ENCODE results near the gene DNAJB1. TPM values are rescaled to one million over a fixed set of nuclear protein-coding genes. Genes with fewer than 3 reads are reported as not detected.

DNAJB1 gene
- polyA plus RNA-seq, 1 donor (not counting 4 experiments of a cell fraction or from before 2014, with no cell fraction given) = 265 TPM

DNA sequence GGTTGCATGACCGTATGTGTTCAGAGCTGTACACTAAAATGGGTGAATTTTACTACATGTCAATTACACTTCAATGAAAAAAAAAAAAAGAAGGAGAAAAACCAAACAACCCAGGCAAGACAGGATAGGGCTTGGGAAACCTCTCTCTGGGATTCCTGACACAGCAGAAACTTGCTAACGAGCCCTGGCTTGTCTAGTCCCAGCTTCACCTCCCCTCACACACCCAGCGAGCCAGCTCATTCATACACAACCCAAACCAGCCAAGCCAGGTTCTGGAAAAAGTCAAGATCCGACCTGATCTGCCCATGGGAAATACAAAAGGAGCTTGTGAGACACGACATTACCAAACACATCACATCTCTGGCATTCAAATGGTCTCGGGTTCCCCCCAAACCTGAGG is 7.5 kb upstream of the DNAJB1 start:
- dilution Hi-C loops (cut with MboI; ENCODE audit: extremely low pct_ligation_motif_present, low sequenced_read_pairs) = no loop called here
- peak; percentile 90 for FAIRE-seq
- no peaks in the 10 kb centered on the region for H4K20me1 ChIP-seq (ENCODE audit: control insufficient read depth, extremely low read depth, insufficient read depth, low read length)
- peak overlapping the region; percentile 99 for H3K27ac ChIP-seq (ENCODE audit: control insufficient read depth, insufficient read depth, low read length)
- no peak for TF ChIP-seq EZH2 (IDR thresholded peaks at IDR 0.05; ENCODE audit: low read length)
- no peaks in the 10 kb centered on the region for H3K36me3 ChIP-seq (ENCODE audit: control insufficient read depth in 2 of 2, extremely low read depth in 1 of 2, insufficient read depth in 2 of 2, low read length in 2 of 2)
- H3K9me3 ChIP-seq (ENCODE audit: control insufficient read depth, low read depth, low read length) = no peaks in the 10 kb centered on the region
- no peaks in the 10 kb centered on the region for H3K27me3 ChIP-seq (ENCODE audit: control insufficient read depth, extremely low read depth, insufficient read depth, low read length)
- peak overlapping the region; percentile 95 for H3K4me2 ChIP-seq (ENCODE audit: control insufficient read depth, extremely low read depth, insufficient read depth, low read depth, low read length)
- peak overlapping the region; percentile 83 for H3K9ac ChIP-seq (ENCODE audit: control insufficient read depth, extremely low read depth, insufficient read depth, low read length)
- H3K4me3 ChIP-seq (ENCODE audit: control insufficient read depth in 2 of 3, extremely low read depth in 1 of 3, insufficient read depth in 2 of 3, low read depth in 1 of 3, low read length in 3 of 3) = peak overlapping the region in 2 of 3 experiments; percentile 47 to 54
- peaks cover 13% of the 10 kb centered on the region for H3K79me2 ChIP-seq (ENCODE audit: control insufficient read depth, insufficient read depth, low read length)
- DNase-seq (ENCODE audit: low read depth, low spot score) = no peak
- no peak overlapping the region for H2AFZ ChIP-seq (ENCODE audit: control insufficient read depth, low read length)
- H3K9me1 ChIP-seq (ENCODE audit: control insufficient read depth, extremely low read depth, insufficient read depth, low read length) = peaks cover 2% of the 10 kb centered on the region
- peaks cover 34% of the 10 kb centered on the region for H3K4me1 ChIP-seq (ENCODE audit: control insufficient read depth, extremely low read depth, insufficient read depth, low read length)

- TF ChIP-seq, protein P1, sequence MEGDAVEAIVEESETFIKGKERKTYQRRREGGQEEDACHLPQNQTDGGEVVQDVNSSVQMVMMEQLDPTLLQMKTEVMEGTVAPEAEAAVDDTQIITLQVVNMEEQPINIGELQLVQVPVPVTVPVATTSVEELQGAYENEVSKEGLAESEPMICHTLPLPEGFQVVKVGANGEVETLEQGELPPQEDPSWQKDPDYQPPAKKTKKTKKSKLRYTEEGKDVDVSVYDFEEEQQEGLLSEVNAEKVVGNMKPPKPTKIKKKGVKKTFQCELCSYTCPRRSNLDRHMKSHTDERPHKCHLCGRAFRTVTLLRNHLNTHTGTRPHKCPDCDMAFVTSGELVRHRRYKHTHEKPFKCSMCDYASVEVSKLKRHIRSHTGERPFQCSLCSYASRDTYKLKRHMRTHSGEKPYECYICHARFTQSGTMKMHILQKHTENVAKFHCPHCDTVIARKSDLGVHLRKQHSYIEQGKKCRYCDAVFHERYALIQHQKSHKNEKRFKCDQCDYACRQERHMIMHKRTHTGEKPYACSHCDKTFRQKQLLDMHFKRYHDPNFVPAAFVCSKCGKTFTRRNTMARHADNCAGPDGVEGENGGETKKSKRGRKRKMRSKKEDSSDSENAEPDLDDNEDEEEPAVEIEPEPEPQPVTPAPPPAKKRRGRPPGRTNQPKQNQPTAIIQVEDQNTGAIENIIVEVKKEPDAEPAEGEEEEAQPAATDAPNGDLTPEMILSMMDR (optimal IDR thresholded peaks at IDR 0.05 in 1 of 3, IDR thresholded peaks at IDR 0.05 in 1 of 3, conservative IDR thresholded peaks at IDR 0.05 in 1 of 3; ENCODE audit: extremely low read depth in 1 of 3, insufficient read depth in 2 of 3, low read length in 3 of 3) = no peak
- no peak for TF ChIP-seq EZH2 (IDR thresholded peaks at IDR 0.05; ENCODE audit: low read length)
- FAIRE-seq (no peak), DNase-seq (ENCODE audit: low read depth, low spot score) (no peak)
- dilution Hi-C loops (cut with MboI; ENCODE audit: extremely low pct_ligation_motif_present, low sequenced_read_pairs) = no loop called here
- Histone ChIP-seq H3K9ac (ENCODE audit: control insufficient read depth, extremely low read depth, insufficient read depth, low read length) (peak overlapping the region; percentile 60), H3K9me3 (ENCODE audit: control insufficient read depth, low read depth, low read length) (no peaks in the 10 kb centered on the region), H4K20me1 (ENCODE audit: control insufficient read depth, extremely low read depth, insufficient read depth, low read length) (peaks cover 20% of the 10 kb centered on the region), H3K4me1 (ENCODE audit: control insufficient read depth, extremely low read depth, insufficient read depth, low read length) (peaks cover 33% of the 10 kb centered on the region), H3K4me2 (ENCODE audit: control insufficient read depth, extremely low read depth, insufficient read depth, low read depth, low read length) (peak overlapping the region; percentile 35), H3K27me3 (ENCODE audit: control insufficient read depth, extremely low read depth, insufficient read depth, low read length) (no peaks in the 10 kb centered on the region), H3K9me1 (ENCODE audit: control insufficient read depth, extremely low read depth, insufficient read depth, low read length) (peaks cover 4% of the 10 kb centered on the region), H3K4me3 (ENCODE audit: control insufficient read depth in 2 of 3, extremely low read depth in 1 of 3, insufficient read depth in 2 of 3, low read depth in 1 of 3, low read length in 3 of 3) (no peak overlapping the region), H3K27ac (ENCODE audit: control insufficient read depth, insufficient read depth, low read length) (peak overlapping the region; percentile 97), H3K79me2 (ENCODE audit: control insufficient read depth, insufficient read depth, low read length) (peaks cover 26% of the 10 kb centered on the region), H2AFZ (ENCODE audit: control insufficient read depth, low read length) (no peak overlapping the region), H3K36me3 (ENCODE audit: control insufficient read depth in 2 of 2, extremely low read depth in 1 of 2, insufficient read depth in 2 of 2, low read length in 2 of 2) (peaks cover 12 to 17% of the 10 kb centered on the region in 2 experiments)
Measured at GRCh38 chr19:14520543-14520942, 2.3 kb upstream of the DNAJB1 start.

DNA sequence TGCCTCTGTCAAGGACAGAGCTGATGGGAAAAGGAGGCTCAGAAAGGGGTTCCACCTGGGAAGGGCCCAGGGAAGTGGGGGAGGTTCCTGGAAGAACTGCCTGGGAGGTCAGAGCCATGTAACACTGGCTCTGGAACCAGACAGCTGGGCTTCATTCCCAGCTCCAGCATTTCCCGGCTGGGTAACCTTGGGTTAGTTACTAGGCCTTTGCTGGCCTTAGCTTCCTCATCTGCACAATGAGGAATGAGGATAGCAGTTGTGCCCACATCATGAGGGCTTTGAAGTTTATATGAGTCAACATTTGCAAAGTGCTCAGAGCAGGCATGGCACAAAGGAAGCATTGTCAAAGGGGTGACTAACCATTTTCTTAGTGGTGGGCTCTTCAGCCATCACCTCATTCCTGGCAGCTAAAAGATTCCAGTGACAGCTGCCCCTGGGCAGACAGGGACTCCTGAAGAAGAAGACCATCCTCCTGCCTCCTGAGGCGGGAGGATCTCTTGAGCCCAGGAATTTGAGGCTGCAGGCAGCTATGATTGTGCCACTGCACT is 1.7 kb upstream of the DNAJB1 start:
- H4K20me1 ChIP-seq (ENCODE audit: control insufficient read depth, extremely low read depth, insufficient read depth, low read length) = peaks cover 24% of the 10 kb centered on the region
- no peaks in the 10 kb centered on the region for H3K27me3 ChIP-seq (ENCODE audit: control insufficient read depth, extremely low read depth, insufficient read depth, low read length)
- peak overlapping the region; percentile 97 for H3K27ac ChIP-seq (ENCODE audit: control insufficient read depth, insufficient read depth, low read length)
- H3K36me3 ChIP-seq (ENCODE audit: control insufficient read depth in 2 of 2, extremely low read depth in 1 of 2, insufficient read depth in 2 of 2, low read length in 2 of 2) = peaks cover 18 to 24% of the 10 kb centered on the region in 2 experiments
- H3K9me3 ChIP-seq (ENCODE audit: control insufficient read depth, low read depth, low read length) = no peaks in the 10 kb centered on the region
- DNase-seq (ENCODE audit: low read depth, low spot score) = peak; percentile 96
- peak overlapping the region; percentile 76 for H3K9ac ChIP-seq (ENCODE audit: control insufficient read depth, extremely low read depth, insufficient read depth, low read length)
- peaks cover 33% of the 10 kb centered on the region for H3K4me1 ChIP-seq (ENCODE audit: control insufficient read depth, extremely low read depth, insufficient read depth, low read length)
- peak overlapping the region; percentile 5 for H2AFZ ChIP-seq (ENCODE audit: control insufficient read depth, low read length)
- H3K9me1 ChIP-seq (ENCODE audit: control insufficient read depth, extremely low read depth, insufficient read depth, low read length) = peaks cover 4% of the 10 kb centered on the region
- no peak for TF ChIP-seq EZH2 (IDR thresholded peaks at IDR 0.05; ENCODE audit: low read length)
- TF ChIP-seq, protein P1 (optimal IDR thresholded peaks at IDR 0.05 in 1 of 3, IDR thresholded peaks at IDR 0.05 in 1 of 3, conservative IDR thresholded peaks at IDR 0.05 in 1 of 3; ENCODE audit: extremely low read depth in 1 of 3, insufficient read depth in 2 of 3, low read length in 3 of 3) = no peak
- H3K4me2 ChIP-seq (ENCODE audit: control insufficient read depth, extremely low read depth, insufficient read depth, low read depth, low read length) = peak overlapping the region; percentile 66
- H3K4me3 ChIP-seq (ENCODE audit: control insufficient read depth in 2 of 3, extremely low read depth in 1 of 3, insufficient read depth in 2 of 3, low read depth in 1 of 3, low read length in 3 of 3) = peak overlapping the region in 1 of 3 experiments; percentile 31
- dilution Hi-C loops (cut with MboI; ENCODE audit: extremely low pct_ligation_motif_present, low sequenced_read_pairs) = no loop called here
- peaks cover 31% of the 10 kb centered on the region for H3K79me2 ChIP-seq (ENCODE audit: control insufficient read depth, insufficient read depth, low read length)
- peak; percentile 91 for FAIRE-seq

All from keratinocyte (primary cell).